ENCODE results near the gene TIMELESS.
"Not testable (repeated sequence)": the region's sequence is repeated elsewhere in the genome, so short reads cannot be mapped to it uniquely, and the experiment has no call there.

TIMELESS gene, protein sequence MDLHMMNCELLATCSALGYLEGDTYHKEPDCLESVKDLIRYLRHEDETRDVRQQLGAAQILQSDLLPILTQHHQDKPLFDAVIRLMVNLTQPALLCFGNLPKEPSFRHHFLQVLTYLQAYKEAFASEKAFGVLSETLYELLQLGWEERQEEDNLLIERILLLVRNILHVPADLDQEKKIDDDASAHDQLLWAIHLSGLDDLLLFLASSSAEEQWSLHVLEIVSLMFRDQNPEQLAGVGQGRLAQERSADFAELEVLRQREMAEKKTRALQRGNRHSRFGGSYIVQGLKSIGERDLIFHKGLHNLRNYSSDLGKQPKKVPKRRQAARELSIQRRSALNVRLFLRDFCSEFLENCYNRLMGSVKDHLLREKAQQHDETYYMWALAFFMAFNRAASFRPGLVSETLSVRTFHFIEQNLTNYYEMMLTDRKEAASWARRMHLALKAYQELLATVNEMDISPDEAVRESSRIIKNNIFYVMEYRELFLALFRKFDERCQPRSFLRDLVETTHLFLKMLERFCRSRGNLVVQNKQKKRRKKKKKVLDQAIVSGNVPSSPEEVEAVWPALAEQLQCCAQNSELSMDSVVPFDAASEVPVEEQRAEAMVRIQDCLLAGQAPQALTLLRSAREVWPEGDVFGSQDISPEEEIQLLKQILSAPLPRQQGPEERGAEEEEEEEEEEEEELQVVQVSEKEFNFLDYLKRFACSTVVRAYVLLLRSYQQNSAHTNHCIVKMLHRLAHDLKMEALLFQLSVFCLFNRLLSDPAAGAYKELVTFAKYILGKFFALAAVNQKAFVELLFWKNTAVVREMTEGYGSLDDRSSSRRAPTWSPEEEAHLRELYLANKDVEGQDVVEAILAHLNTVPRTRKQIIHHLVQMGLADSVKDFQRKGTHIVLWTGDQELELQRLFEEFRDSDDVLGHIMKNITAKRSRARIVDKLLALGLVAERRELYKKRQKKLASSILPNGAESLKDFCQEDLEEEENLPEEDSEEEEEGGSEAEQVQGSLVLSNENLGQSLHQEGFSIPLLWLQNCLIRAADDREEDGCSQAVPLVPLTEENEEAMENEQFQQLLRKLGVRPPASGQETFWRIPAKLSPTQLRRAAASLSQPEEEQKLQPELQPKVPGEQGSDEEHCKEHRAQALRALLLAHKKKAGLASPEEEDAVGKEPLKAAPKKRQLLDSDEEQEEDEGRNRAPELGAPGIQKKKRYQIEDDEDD

DNA sequence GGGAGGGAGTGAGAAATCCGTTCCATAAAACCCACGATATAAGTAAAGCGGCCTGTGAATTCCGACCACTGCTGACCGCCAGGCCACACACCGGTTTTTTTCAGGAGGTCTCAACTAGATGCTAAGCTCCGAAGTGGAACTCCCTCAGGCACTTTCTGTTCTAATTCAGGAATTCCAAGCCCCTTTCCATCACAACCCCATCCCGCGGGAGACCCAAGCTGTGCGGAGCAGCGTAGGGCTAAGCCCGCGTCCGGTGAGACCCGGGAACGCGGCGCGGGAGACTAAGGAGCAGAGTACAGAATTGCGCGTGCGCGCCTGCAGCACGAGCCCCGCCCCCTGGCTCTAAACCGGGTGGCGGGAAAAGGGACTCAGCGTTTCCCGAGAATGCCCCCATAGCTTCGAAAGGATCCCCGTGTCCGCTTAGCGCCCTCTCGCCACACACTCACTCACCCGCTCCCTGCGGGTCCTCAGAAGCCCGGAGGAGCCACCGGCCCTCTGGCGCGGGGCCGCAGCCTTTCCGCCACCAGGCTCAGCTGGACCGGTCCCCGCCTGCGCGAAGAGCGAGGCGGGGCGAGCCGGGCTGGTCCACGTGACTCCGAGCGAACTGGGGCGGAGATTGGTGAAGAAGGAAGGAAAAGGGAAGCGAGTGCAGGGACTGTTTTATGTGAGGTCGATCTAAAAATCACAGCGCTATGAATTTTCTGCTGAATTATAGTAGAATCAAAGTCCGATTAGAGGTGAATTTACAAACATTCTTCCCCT, at the start of gene TIMELESS:
TIMELESS (minus strand) TSS at position 567 of the 762 bp plus-strand sequence. CDS start 15,256 bp downstream, outside the sequence.
- Histone ChIP-seq H3K27ac (ENCODE audit: low read depth, low read length) (peak within 1 kb of the TSS; percentile 99), H3K4me3 (ENCODE audit: low read depth, low read length) (peak within 1 kb of the TSS; percentile 84), H3K9me3 (ENCODE audit: control insufficient read depth, insufficient read depth, low read length) (peaks cover 4% of the 10 kb centered on the region; the same call in 1 of the 2 replicates), H3K4me1 (ENCODE audit: control insufficient read depth, insufficient read depth, low read length) (peaks cover 15% of the 10 kb centered on the region), H3K27me3 (ENCODE audit: control insufficient read depth, insufficient read depth, low read length) (no peaks in the 10 kb centered on the region), H3K9ac (ENCODE audit: low read depth, low read length) (peak within 1 kb of the TSS; percentile 92), H3K36me3 (ENCODE audit: control insufficient read depth, insufficient read depth, low read length) (peaks cover 6% of the 10 kb centered on the region)

GRCh38 chr12:56498126-56498902, 49.1 kb upstream of the TIMELESS start:
- not testable (repeated sequence) for H3K27me3 ChIP-seq (ENCODE audit: control insufficient read depth, insufficient read depth, low read length); H3K9me3 ChIP-seq (ENCODE audit: control insufficient read depth, insufficient read depth, low read length); H3K36me3 ChIP-seq (ENCODE audit: control insufficient read depth, insufficient read depth, low read length); H3K27ac ChIP-seq (ENCODE audit: low read depth, low read length); H3K9ac ChIP-seq (ENCODE audit: low read depth, low read length); H3K4me3 ChIP-seq (ENCODE audit: low read depth, low read length); H3K4me1 ChIP-seq (ENCODE audit: control insufficient read depth, insufficient read depth, low read length)

DNA sequence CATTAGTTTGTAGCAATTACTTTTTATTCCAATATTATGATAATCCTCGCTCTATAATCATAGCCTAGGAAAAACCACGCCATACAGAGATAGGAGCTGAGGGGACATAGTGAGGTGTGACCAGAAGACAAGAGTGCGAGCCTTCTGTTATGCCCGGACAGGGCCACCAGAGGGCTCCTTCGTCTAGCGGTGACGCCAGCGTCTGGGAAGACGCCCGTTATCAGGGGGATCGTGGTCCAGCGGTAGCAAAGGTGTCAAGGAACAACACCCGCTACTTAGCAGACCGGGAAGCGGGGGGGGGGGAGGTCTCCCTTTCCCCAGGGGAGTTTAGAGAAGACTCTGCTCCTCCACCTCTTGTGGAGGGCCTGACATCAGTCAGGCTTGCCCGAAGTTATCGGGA, 47.5 kb upstream of the TIMELESS start:
- H3K9ac ChIP-seq (ENCODE audit: low read depth, low read length); H3K9me3 ChIP-seq (ENCODE audit: control insufficient read depth, insufficient read depth, low read length); H3K36me3 ChIP-seq (ENCODE audit: control insufficient read depth, insufficient read depth, low read length); H3K4me1 ChIP-seq (ENCODE audit: control insufficient read depth, insufficient read depth, low read length); H3K4me3 ChIP-seq (ENCODE audit: low read depth, low read length); H3K27me3 ChIP-seq (ENCODE audit: control insufficient read depth, insufficient read depth, low read length); H3K27ac ChIP-seq (ENCODE audit: low read depth, low read length): not testable (repeated sequence)

DNA sequence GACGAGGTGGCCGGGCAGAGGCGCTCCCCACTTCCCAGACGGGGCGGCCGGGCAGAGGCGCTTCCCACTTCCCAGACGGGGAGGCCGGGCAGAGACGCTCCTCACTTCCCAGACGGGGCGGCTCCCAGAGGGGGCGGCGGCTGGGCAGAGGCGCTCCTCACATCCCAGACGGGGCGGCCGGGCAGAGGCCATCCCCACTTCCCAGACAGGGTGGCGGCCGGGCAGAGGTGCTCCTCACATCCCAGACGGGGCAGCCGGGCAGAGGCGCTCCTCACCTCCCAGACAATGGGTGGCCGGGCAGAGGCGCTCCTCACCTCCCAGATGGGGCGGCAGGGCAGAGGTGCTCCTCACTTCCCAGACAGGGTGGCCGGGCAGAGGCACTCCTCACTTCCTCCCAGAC, 45.3 kb upstream of the TIMELESS start:
- H3K4me3 ChIP-seq (ENCODE audit: low read depth, low read length); H3K4me1 ChIP-seq (ENCODE audit: control insufficient read depth, insufficient read depth, low read length); H3K36me3 ChIP-seq (ENCODE audit: control insufficient read depth, insufficient read depth, low read length); H3K9me3 ChIP-seq (ENCODE audit: control insufficient read depth, insufficient read depth, low read length); H3K27ac ChIP-seq (ENCODE audit: low read depth, low read length); H3K9ac ChIP-seq (ENCODE audit: low read depth, low read length): not testable (repeated sequence)
- H3K27me3 ChIP-seq (ENCODE audit: control insufficient read depth, insufficient read depth, low read length), result peaks cover 13% of the 10 kb centered on the region

GRCh38 chr12:56494106-56494415, 44.8 kb upstream of the TIMELESS start:
- not testable (repeated sequence) for H3K4me3 ChIP-seq (ENCODE audit: low read depth, low read length); H3K9ac ChIP-seq (ENCODE audit: low read depth, low read length); H3K4me1 ChIP-seq (ENCODE audit: control insufficient read depth, insufficient read depth, low read length); H3K9me3 ChIP-seq (ENCODE audit: control insufficient read depth, insufficient read depth, low read length); H3K27ac ChIP-seq (ENCODE audit: low read depth, low read length); H3K36me3 ChIP-seq (ENCODE audit: control insufficient read depth, insufficient read depth, low read length)
- peaks cover 17% of the 10 kb centered on the region for H3K27me3 ChIP-seq (ENCODE audit: control insufficient read depth, insufficient read depth, low read length)

- not testable (repeated sequence) for H3K4me3 ChIP-seq (ENCODE audit: low read depth, low read length); H3K36me3 ChIP-seq (ENCODE audit: control insufficient read depth, insufficient read depth, low read length); H3K4me1 ChIP-seq (ENCODE audit: control insufficient read depth, insufficient read depth, low read length); H3K9ac ChIP-seq (ENCODE audit: low read depth, low read length); H3K27ac ChIP-seq (ENCODE audit: low read depth, low read length); H3K9me3 ChIP-seq (ENCODE audit: control insufficient read depth, insufficient read depth, low read length)
- H3K27me3 ChIP-seq (ENCODE audit: control insufficient read depth, insufficient read depth, low read length), result peaks cover 22% of the 10 kb centered on the region
These were observed 44.3 kb upstream of the TIMELESS start for GRCh38 chr12:56493409-56494105.

DNA sequence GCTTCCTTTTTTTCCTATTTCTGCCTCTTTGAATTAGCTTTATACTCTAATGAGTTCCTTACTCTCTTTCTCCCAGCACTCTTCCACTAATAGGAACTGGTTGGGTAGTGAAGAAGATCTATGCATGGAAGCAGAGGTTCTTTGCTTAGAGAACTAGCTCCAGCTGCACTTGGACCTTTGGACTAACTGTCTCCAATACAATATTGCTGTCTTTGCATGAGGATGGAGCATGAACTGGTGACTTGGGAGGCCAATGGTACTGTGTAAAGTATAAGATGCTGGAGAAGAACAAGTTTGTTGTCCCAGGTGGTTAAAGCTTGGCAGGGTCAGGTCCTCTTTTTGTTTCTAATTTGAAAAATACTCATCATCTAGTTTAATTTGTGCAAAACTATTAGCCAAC, 41.1 kb upstream of the TIMELESS start:
- Histone ChIP-seq H3K36me3 (ENCODE audit: control insufficient read depth, insufficient read depth, low read length) (no peaks in the 10 kb centered on the region), H3K4me3 (ENCODE audit: low read depth, low read length) (no peak overlapping the region), H3K9me3 (ENCODE audit: control insufficient read depth, insufficient read depth, low read length) (no peaks in the 10 kb centered on the region; the same call in none of the 2 replicates), H3K27ac (ENCODE audit: low read depth, low read length) (no peak overlapping the region), H3K9ac (ENCODE audit: low read depth, low read length) (no peak overlapping the region), H3K4me1 (ENCODE audit: control insufficient read depth, insufficient read depth, low read length) (peaks cover 7% of the 10 kb centered on the region), H3K27me3 (ENCODE audit: control insufficient read depth, insufficient read depth, low read length) (peaks cover 43% of the 10 kb centered on the region)

- H3K27ac ChIP-seq (ENCODE audit: low read depth, low read length), result no peak within 1 kb of the TSS
These were observed 39.1 kb upstream of the TIMELESS start, which contains the start of gene GLS2 for GRCh38 chr12:56488041-56488955. Gene GLS2 (minus strand): TSS chr12:56488161. CDS start chr12:56488118, 43 bp downstream.

More at GRCh38 chr12:56488041-56488955, 39.1 kb upstream of the TIMELESS start, which contains the start of gene GLS2:
- H3K4me3 ChIP-seq (ENCODE audit: low read depth, low read length), result peak within 1 kb of the TSS; percentile 84
- peaks cover 43% of the 10 kb centered on the region for H3K27me3 ChIP-seq (ENCODE audit: control insufficient read depth, insufficient read depth, low read length)
- peaks cover 7% of the 10 kb centered on the region for H3K4me1 ChIP-seq (ENCODE audit: control insufficient read depth, insufficient read depth, low read length)
- no peaks in the 10 kb centered on the region for H3K36me3 ChIP-seq (ENCODE audit: control insufficient read depth, insufficient read depth, low read length)
- H3K9ac ChIP-seq (ENCODE audit: low read depth, low read length), result peak within 1 kb of the TSS; percentile 15; the same call in 1 of the 2 replicates
- H3K9me3 ChIP-seq (ENCODE audit: control insufficient read depth, insufficient read depth, low read length), result no peaks in the 10 kb centered on the region; the same call in none of the 2 replicates

Data from HUES48 (cell line).